GM18519 (cell line): ENCODE results near the gene RASSF4.
A peak's percentile ranks its signal among the peaks of the same experiment; 100 is the strongest.

Source experiments
- ATAC-seq: cut with Tn5 transposase; IDR thresholded peaks from one replicate; pipeline ENCODE4 v1.9.1; 2021; ENCODE audit warnings: mild to moderate bottlenecking, moderate library complexity; ENCODE audit not compliant: unreplicated experiment, low FRiP score

The RASSF4 gene, protein sequence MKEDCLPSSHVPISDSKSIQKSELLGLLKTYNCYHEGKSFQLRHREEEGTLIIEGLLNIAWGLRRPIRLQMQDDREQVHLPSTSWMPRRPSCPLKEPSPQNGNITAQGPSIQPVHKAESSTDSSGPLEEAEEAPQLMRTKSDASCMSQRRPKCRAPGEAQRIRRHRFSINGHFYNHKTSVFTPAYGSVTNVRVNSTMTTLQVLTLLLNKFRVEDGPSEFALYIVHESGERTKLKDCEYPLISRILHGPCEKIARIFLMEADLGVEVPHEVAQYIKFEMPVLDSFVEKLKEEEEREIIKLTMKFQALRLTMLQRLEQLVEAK

GRCh38 chr10:44959247-44960087 is at the start of gene RASSF4:
Gene RASSF4 (plus strand): TSS chr10:44959802. CDS start chr10:44970203, 10,401 bp downstream.
- ATAC-seq, result peak; percentile 87

- ATAC-seq, result no peak
Measured at GRCh38 chr10:44909910-44910309, 49.7 kb upstream of the RASSF4 start.

- ATAC-seq, result no peak
Measured at GRCh38 chr10:44910602-44911001, 49.0 kb upstream of the RASSF4 start.

DNA sequence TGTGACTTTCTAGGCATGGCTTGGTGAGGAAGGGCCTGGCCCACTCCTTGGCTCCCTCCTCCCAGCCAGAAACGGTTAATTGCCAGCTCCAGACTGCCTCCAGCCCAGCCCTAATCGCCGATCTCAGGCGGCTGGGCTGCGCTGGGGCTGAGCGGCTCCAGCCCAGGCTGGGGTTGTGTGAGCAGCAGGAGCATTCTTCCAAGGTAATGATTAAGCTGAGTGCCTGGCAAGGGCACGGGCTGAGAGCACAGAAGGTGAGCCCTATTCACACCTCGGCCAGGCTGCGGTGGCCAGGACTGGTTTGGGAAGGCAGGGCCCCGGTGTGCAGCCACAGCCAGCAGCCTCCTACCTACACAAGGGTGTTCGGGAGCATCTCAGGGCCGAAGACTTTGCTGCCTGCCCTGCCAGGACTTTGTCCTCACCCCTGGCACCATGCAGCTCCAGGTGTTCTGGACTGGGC is 48.5 kb upstream of the RASSF4 start, which contains the start of gene TMEM72:
TSS of gene TMEM72 (plus strand) at position 257 of the 460 bp plus-strand sequence. CDS start at position 433, 176 bp downstream.
- no peak for ATAC-seq

DNA sequence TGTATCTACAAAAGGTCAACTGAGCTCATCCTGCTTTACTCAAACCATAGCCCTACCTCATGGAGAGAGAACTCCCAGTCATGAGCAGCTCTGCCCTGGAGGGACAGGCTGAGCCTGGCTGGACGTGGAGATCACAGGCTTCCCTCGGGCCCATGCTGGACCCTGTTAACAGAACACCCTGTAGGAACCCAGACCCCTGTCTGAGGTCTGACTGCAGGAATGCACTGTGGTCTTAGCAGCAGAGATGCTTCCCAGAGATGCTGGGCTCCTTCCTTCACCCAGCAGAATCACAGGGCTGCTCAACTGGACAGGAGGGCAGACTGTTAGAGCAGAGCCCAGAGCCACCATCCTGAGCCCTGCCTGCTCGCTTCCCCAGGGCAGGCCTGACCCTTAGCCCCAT is 47.7 kb upstream of the RASSF4 start:
- ATAC-seq, result no peak

- no peak for ATAC-seq
Measured at GRCh38 chr10:44913350-44914081, 46.1 kb upstream of the RASSF4 start.

DNA sequence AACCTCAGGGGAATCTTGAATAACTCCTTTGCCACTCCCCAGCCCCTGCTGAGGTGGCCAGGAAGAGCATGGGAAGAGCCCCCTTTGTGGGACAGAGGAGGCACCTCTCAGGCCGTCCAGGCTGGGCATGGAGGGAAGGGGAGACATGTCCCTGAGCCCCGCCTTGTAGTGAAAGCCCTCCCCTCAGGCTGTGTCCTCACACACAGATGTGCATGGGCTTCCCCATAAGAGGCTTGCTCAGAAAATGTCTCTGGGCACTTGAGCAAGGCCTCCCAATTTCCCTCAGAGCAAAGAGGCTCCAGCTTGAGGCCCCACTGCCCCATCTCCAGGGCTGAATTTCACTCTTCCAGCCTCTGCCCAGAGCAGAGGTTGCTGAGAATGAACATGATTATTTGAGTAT is 44.7 kb upstream of the RASSF4 start:
- ATAC-seq, result no peak

DNA sequence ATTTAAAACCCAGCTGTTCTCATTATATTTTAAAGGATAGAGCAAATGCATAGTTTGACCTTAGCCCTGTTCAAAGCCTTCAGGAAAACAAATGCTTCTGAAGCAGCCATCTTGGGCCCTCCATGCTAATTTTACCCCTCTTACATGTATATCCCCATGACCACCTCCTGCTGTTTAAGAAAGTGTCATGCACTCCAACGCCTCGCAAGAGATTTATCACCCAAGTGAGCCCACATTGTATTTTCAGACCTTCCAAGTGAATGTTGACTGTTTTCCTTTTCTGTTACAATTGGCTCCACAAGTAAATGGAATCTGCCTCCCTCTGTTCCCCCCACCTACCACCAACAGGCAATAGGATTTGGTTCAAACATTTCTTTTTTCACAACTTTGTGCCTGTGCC is 43.2 kb upstream of the RASSF4 start:
- no peak for ATAC-seq

DNA sequence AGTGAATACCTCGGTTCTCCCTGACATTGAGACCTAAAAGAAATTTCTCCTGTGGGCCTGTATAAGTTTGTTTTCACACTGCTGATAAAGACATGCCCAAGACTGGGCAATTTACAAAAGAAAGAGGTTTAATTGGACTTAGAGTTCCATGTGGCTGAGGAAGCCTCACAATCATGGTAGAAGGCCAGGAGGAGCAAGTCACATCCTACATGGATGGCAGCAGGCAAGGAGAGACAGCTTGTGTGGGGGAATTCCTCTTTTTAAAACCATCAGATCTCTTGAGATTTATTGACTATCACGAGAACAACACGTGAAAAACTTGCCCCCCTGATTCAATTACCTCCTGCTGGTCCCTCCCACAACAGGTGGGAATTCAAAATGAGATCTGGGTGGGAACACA is 41.8 kb upstream of the RASSF4 start:
- no peak for ATAC-seq

- no peak for ATAC-seq
Measured at GRCh38 chr10:44920252-44920651, 39.4 kb upstream of the RASSF4 start.

DNA sequence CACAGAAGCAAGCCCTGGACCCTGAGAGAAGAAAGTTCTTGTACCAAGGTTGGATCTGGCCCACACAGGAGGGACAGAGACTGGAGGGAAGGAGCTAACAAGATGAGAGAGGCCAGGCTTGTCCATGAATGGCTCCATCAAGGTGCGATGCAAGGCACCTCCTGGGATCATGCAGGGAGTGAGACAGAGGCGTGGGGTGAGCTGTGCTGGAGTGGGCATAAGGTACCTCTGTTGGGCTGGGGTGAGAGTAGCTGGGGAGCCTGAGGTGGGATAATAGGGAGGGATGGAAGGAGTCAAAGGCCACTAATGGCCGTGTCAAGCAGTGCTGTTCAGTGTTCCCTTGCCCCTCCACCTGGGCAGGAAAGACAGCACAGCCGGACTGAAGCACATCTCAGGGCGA is 38.5 kb upstream of the RASSF4 start:
- ATAC-seq, result no peak

- ATAC-seq, result no peak
Measured at GRCh38 chr10:44921506-44921905, 38.1 kb upstream of the RASSF4 start.

- no peak for ATAC-seq
Measured at GRCh38 chr10:44922021-44922420, 37.6 kb upstream of the RASSF4 start.

- ATAC-seq, result no peak
Measured at GRCh38 chr10:44922796-44923545, 36.6 kb upstream of the RASSF4 start.

- no peak for ATAC-seq
Measured at GRCh38 chr10:44923611-44924010, 36.0 kb upstream of the RASSF4 start.

GRCh38 chr10:44924261-44925040 is 35.2 kb upstream of the RASSF4 start:
- no peak for ATAC-seq

- ATAC-seq, result no peak
Measured at GRCh38 chr10:44925224-44925623, 34.4 kb upstream of the RASSF4 start.

- no peak for ATAC-seq
Measured at GRCh38 chr10:44925811-44926750, 33.5 kb upstream of the RASSF4 start.
